Heart left ventricle (tissue), 16 donors: Measurements from ENCODE around the gene ADIRF. TPM values are rescaled to one million over a fixed set of nuclear protein-coding genes. Genes with fewer than 3 reads are reported as not detected.
A peak's percentile ranks its signal among the peaks of the same experiment; 100 is the strongest.

ENCODE experiments used
- ATAC-seq, 4 donors: fragments of 200-7000 bp; cut with Tn5 transposase; one replicate each; pipeline ENCODE4 v1.9.1; 2020 to 2022; ENCODE audit warnings: moderate library complexity in 4 of 4, mild to moderate bottlenecking in 3 of 4, moderate number of reproducible peaks in 1 of 4
- DNase-seq, 5 donors: peaks; one replicate each; pipeline ENCODE4 v3.0.0-alpha.2; 2020
- H3K27ac ChIP-seq, 12 donors: fragments of 200-600 bp; sonication (generic) in 4 of 12; one replicate each; pipeline versions ENCODE4 v1.5.0 to v1.8.0; 2016 to 2022; ENCODE audit warnings: mild to moderate bottlenecking in 2 of 12
- H3K27me3 ChIP-seq, 9 donors: fragments of 200-600 bp; sonication (generic) in 2 of 9; one replicate each; pipeline versions ENCODE4 v1.5.1 to v1.8.0; 2016 to 2022; ENCODE audit warnings: mild to moderate bottlenecking in 3 of 9
- H3K36me3 ChIP-seq, 9 donors: fragments of 200-600 bp; sonication (generic) in 2 of 9; one replicate each; pipeline versions ENCODE4 v1.5.0 to v1.8.0; 2018 to 2022; ENCODE audit warnings: mild to moderate bottlenecking in 2 of 9
- H3K4me1 ChIP-seq, 12 donors: fragments of 200-600 bp; sonication (generic) in 4 of 12; one replicate each; pipeline versions ENCODE4 v1.5.0 to v1.8.0; 2016 to 2022; ENCODE audit warnings: mild to moderate bottlenecking in 3 of 12
- H3K4me3 ChIP-seq, 12 donors: fragments of 200-600 bp; sonication (generic) in 4 of 12; one replicate each; pipeline versions ENCODE4 v1.5.0 to v1.8.0; 2017 to 2022; ENCODE audit warnings: mild to moderate bottlenecking in 9 of 12, moderate library complexity in 4 of 12
- H3K9me3 ChIP-seq, 12 donors: fragments of 200-600 bp; sonication (generic) in 4 of 12; one replicate each; pipeline versions ENCODE4 v1.5.0 to v1.8.0; 2016 to 2022; ENCODE audit warnings: mild to moderate bottlenecking in 1 of 12
- POLR2A ChIP-seq, 2 donors: fragments of 450-650 bp; IDR thresholded peaks; one replicate each; pipeline ENCODE4 v1.6.1; 2017; ENCODE audit warnings: antibody characterized with exemption in 2 of 2, mild to moderate bottlenecking in 2 of 2, moderate library complexity in 2 of 2
- WGBS, 4 donors: extraction: QIAGEN DNeasy Blood & Tissue Kit in 2 of 4; methylation state at CpG; one replicate each; pipeline versions ENCODE4 v1.1.5 to v1.1.7; 2013 to 2018; 5-methylcytosine and 5-hydroxymethylcytosine counted together
- intact Hi-C, 10 donors: fragments of 100-400 bp; cut with DNase I; formaldehyde crosslinking; loops; one replicate each; pipeline versions ENCODE4 v1.11.1 to v1.14.2; 2022
- polyA plus RNA-seq, 2 donors: library from polyadenylated mRNA; stranded (reverse); fragments of 200-250 nt; gene quantifications; one replicate each; pipeline ENCODE4 v1.2.3, GENCODE V29; 2013
- total RNA-seq, 9 donors: library from RNA; depleted of rRNA in 2 of 9; stranded (reverse); fragments of >200 nt in 2 of 9; fragmentation: NEBNext Ultra II Directional in 3 of 9; extraction: Animal tissue kit (Norgen Biotek cat#: 25700) in 3 of 9; gene quantifications; one replicate each; pipeline versions ENCODE4 v1.1.0 to v1.2.4, GENCODE V29; 2016 to 2023
- TF ChIP-seq, protein P1 (sequence below), 12 donors: fragments of 200-600 bp; sonication (generic) in 4 of 12; IDR thresholded peaks; one replicate each; pipeline versions ENCODE4 v1.5.0 to v1.8.0; 2018 to 2022; ENCODE audit warnings: antibody characterized with exemption in 12 of 12, mild to moderate bottlenecking in 5 of 12
- donor health status: ischemic (EF 13 %, LVEDD 7.1; RV severe dilation, severe dysfunction).
- donor health status: healthy with polysubstance abuse.
- donor health status: DM: no; HTN: yes; CAD: no.
- donor health status: DM: no; HTN: no; CAD: no.
- donor health status: ischemic (EF 25% LVEDD 6.9; RV normal size, moderate dysfunction).
- donor health status: ischemic (EF 25% LVEDD 5.7; RV mildly dilated, moderate dysfunction).
- donor health status: healthy.
- donor health status: DM: yes; HTN: yes; CAD: no.
- donor health status: ischemic (EF 35%, LVEDD 5.7; RV mildly dilated, moderate dysfunction).
- donor health status: nonischemic (EF 11% LVEDD 7.7; RV severe dilation, severe dysfunction).
- donor health status: DM: yes; HTN: yes; CAD: no.
- donor health status: PGD.
- donor health status: ischemic (EF 29% LVEDD 5.4; RV normal size, mild dysfunction).
- donor health status: nonischemic (EF 23%, LVEDD 6.1; RV moderate dilation, normal function).

ADIRF gene
- total and polyA plus RNA-seq, 11 donors, result 21.2 to 189 (median 41.1) TPM

DNA sequence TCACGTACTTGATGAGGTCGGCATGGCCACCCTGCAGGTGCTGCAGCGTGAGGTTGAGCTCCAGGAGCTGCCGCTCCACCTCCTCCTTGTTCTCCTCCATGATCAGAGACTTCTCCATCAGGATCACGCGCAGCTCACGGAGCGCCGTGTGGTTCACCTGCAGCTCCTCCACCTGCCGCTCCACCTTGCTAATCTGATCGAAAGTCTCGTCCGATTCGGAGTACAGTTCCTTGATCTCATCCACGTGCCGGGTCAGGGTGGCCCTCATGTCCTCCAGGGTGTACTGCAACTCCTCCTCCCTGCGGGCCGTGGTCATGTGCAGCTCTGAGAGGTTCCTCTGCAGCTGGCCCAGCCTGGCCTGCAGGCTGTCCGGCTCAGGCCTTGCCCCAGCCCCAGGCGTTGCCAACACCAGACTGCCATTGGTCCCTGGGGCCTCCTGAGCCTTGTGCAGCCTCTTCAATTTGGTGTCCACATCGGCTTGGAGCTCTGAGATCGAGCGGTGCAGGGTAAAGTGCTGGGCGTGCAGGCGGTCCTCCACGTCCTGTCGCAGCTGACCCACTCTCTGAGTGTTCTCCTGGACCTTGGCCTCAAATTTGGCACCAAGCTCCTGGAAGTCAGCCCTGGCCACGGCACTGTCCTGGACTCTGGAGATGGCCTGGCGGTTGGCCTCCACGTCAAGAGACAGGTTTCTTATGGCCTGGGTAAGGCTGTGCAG is 24.8 kb upstream of the ADIRF start:
- H3K4me3 ChIP-seq, result no peak overlapping the region
- H3K27me3 ChIP-seq, result peaks cover 0 to 5% (median 0%) of the 10 kb centered on the region in 9 donors
- H3K36me3 ChIP-seq, result peaks cover 0 to 64% (median 20%) of the 10 kb centered on the region in 9 donors
- no peak for TF ChIP-seq POLR2A (IDR thresholded peaks at IDR 0.05)
- TF ChIP-seq, protein P1, sequence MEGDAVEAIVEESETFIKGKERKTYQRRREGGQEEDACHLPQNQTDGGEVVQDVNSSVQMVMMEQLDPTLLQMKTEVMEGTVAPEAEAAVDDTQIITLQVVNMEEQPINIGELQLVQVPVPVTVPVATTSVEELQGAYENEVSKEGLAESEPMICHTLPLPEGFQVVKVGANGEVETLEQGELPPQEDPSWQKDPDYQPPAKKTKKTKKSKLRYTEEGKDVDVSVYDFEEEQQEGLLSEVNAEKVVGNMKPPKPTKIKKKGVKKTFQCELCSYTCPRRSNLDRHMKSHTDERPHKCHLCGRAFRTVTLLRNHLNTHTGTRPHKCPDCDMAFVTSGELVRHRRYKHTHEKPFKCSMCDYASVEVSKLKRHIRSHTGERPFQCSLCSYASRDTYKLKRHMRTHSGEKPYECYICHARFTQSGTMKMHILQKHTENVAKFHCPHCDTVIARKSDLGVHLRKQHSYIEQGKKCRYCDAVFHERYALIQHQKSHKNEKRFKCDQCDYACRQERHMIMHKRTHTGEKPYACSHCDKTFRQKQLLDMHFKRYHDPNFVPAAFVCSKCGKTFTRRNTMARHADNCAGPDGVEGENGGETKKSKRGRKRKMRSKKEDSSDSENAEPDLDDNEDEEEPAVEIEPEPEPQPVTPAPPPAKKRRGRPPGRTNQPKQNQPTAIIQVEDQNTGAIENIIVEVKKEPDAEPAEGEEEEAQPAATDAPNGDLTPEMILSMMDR (IDR thresholded peaks at IDR 0.05), result no peak
- H3K27ac ChIP-seq, result no peak overlapping the region
- ATAC-seq (no peak), DNase-seq (no peak)
- H3K9me3 ChIP-seq, result no peaks in the 10 kb centered on the region
- peaks cover 0 to 50% (median 22%) of the 10 kb centered on the region in 12 donors for H3K4me1 ChIP-seq
- intact Hi-C loops, result no loop called here
- 90 to 95% (median 93%) methylated on average over 30 of the region's 30 CpGs for WGBS, 4 donors

DNA sequence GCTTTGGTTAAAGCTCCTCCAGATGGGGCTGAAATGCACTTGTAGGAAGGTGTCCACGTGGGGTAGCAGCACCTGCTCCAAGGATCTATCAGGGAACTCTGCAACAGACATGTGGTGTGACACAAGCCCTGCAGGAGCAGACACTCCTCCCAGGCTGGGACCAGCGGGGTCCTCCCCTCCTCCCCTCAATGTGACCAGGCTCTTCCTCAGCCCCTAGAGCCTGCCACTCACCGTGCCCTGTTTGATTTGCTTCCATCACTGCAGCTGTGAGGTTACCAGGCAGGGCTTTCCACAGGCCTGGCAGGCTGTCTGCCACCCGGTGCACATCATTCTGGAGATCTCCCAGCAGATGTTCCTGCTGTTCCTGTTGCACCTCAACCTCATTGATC is 24.3 kb upstream of the ADIRF start:
- intact Hi-C loops, result no loop called here
- H3K9me3 ChIP-seq, result no peaks in the 10 kb centered on the region
- H3K36me3 ChIP-seq, result peaks cover 0 to 59% (median 20%) of the 10 kb centered on the region in 9 donors
- no peak overlapping the region for H3K4me3 ChIP-seq
- 89 to 96% (median 92%) methylated on average over 3 to 4 of the region's 4 CpGs for WGBS, 4 donors
- ATAC-seq (no peak), DNase-seq (peak in 1 of 5 donors; percentile 10)
- no peak for TF ChIP-seq POLR2A (IDR thresholded peaks at IDR 0.05)
- TF ChIP-seq, protein P1 (IDR thresholded peaks at IDR 0.05), result no peak
- peaks cover 0 to 48% (median 22%) of the 10 kb centered on the region in 12 donors for H3K4me1 ChIP-seq
- peaks cover 0 to 5% (median 0%) of the 10 kb centered on the region in 9 donors for H3K27me3 ChIP-seq
- no peak overlapping the region for H3K27ac ChIP-seq

DNA sequence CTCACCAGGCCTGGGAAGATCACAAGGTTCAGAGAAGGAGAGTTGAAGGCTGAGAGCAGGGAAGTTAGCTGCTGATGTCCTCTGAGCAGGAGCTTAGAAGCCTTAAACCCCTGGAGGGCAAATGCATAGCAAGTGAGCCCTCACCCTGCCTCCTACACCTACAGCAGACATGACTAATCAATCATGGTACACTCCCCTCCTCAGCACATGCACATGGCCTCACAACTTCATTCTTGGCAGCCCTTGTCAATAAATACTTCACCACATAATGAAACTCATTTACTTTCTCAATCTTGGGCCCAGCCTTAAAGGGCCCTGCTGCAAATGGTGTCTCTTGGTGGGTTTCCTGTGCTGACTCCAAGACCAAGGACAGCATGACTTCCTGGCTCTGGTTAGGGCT is 23.8 kb upstream of the ADIRF start:
- H3K9me3 ChIP-seq, result no peaks in the 10 kb centered on the region
- DNase-seq (no peak), ATAC-seq (no peak)
- peaks cover 0 to 5% (median 0%) of the 10 kb centered on the region in 9 donors for H3K27me3 ChIP-seq
- H3K36me3 ChIP-seq, result peaks cover 0 to 59% (median 20%) of the 10 kb centered on the region in 9 donors
- intact Hi-C loops, result no loop called here
- no peak overlapping the region for H3K27ac ChIP-seq
- no peak overlapping the region for H3K4me3 ChIP-seq
- H3K4me1 ChIP-seq, result peaks cover 0 to 47% (median 22%) of the 10 kb centered on the region in 12 donors
- TF ChIP-seq POLR2A (IDR thresholded peaks at IDR 0.05), result no peak
- TF ChIP-seq, protein P1 (IDR thresholded peaks at IDR 0.05), result no peak

DNA sequence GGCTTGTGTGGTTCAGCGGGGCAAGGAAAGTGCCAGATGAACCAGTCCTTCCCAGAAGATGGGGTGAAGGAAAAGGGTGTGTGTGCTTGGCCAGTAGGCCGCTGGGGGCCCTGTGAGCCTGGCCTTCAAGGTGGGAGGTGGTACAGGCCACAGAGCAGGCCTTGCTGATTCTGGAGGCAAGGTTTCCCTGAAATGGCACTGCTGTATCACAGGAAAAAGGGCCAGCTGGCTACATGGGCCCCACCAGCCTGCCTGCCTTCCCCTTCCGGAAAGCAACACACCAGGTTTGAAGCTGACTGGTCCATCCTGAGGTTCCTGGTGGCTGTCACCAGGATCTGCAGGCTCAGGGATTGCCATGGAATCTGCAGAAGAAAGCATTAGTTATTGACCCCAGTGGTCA is 23.4 kb upstream of the ADIRF start:
- intact Hi-C loops, result loop anchor here in 1 of 10 donors (1.0 kb wide), 1 partner anchor 21 kb away; no protein-coding TSS in a partner anchor
- Histone ChIP-seq H3K9me3 (no peaks in the 10 kb centered on the region), H3K36me3 (peaks cover 0 to 59% (median 20%) of the 10 kb centered on the region in 9 donors), H3K27ac (peak overlapping the region in 1 of 12 donors; percentile 19), H3K27me3 (peaks cover 0 to 5% (median 0%) of the 10 kb centered on the region in 9 donors), H3K4me3 (no peak overlapping the region), H3K4me1 (peaks cover 0 to 48% (median 22%) of the 10 kb centered on the region in 12 donors)
- DNase-seq, result no peak
- 73 to 89% (median 80%) methylated on average over 2 to 3 of the region's 3 CpGs for WGBS, 4 donors
- ATAC-seq, result no peak
- TF ChIP-seq, protein P1 (IDR thresholded peaks at IDR 0.05), result no peak
- no peak for TF ChIP-seq POLR2A (IDR thresholded peaks at IDR 0.05)
